HG03457 (cell line): ENCODE measurements around the gene PRAC1.

ENCODE experiments used
- ATAC-seq: cut with Tn5 transposase; IDR thresholded peaks from one replicate; pipeline ENCODE4 v1.9.1; 2021; ENCODE audit warnings: moderate number of reproducible peaks; ENCODE audit not compliant: unreplicated experiment

Gene PRAC1

DNA sequence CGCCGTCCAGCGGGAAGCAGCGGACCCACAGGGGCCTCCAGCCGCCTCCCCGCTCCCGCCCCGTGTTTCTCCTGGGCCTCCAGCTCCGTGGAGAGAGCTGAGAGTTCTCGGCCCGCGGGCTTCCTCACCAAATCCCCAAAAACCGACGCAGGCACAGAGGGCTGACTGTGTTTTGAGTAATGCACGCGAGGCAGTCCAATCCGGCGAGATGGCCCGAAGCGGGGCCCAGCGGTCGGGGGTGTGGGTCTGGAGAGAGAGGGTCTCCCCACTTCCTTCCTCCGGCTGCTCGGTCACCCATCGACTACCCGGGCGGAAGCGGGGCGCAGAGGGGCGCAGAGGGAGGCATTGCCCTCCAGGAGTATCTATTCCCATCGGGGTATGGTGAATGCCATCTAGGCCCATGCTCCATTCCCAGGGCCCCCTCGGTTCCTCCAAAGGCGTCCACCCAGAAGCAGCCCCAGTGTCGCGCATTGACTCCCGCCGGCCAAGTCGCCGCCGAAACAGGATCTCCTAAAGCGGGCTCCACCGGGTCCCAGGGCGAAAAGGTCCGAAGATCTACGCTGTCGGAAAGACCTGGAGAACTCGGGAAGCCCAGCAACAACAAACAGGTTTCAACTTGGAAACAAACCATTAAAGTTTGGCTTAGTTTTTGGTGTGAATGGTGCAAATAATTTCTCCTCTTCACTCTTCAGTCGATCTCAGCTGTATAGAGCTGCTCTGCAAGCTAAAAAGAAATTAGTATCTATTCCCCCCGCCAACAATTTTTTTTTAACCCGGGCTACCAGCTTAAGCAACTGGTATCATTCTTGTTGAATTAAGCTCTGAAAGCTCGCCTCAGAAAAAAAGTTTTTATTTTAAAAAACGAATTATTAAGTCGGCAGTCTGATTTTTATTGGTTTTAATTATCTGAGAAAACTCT, 25.4 kb upstream of the PRAC1 start:
- ATAC-seq = no peak

DNA sequence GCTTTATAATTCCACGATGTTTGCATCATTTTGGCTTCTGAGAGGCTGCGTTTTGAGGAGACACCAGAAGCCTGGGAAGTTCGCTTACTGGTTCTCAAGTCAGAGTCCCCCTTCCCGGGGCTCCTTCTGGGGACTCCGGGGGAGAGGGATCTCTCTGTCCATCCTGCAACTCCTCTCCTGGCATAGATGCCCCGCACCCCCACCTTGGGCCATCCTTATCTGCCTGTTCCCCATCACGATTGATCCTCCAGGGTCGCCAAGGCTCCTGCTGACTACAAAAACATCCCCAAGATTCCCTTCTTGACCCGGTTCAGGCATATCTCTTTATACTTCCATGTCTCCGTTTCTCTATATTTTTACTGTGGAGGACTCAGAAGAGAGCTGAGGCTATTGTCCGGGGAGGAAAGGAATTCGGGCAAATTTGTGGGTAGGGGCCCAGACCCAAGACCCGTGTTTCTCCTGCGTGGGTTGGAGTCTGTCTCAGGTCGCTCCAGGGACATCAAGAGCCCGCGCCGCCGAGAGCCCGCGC, 24.7 kb upstream of the PRAC1 start:
- ATAC-seq = no peak

DNA sequence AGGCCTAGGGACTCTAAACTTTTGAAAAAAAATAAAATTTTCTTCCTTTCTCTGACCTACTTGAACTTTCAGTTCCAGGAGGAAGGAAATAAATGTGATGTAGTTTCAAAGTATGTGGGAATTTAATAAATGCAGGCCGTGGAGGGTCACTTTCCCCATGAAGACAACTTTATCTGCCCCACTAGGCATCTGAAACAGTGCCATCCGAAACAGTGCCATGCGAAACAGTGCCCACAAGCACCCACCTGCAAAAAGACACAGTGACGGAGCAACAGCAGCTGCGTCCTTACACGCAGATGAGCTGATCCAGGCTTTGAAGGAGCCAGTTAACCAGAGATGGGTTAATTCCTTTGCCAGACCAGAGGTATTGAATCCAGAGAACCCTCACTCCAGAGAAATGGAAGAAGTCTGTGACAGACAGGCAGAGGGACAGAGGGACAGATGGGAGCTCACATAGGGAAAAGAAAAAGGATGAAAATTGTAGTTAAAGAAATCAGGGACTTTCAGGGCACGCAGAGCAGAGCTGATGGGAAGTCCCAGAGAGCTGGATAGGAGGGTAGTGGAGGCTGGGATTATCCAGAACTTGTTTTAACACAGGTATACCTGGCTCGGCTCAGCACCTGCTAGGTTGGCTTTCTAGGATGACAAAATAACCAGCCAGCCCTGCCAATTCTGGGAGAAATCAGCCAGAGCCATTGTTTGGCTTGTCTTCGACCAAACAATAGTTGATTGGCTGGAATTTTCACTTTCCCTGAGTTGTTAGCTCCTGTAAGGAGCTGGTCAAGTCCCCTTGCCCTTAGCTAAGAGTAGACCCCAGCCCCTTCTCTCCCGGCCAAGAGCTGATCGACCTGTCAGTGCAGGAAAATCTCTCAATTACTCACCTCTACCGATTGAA, 23.3 kb upstream of the PRAC1 start:
- no peak for ATAC-seq

DNA sequence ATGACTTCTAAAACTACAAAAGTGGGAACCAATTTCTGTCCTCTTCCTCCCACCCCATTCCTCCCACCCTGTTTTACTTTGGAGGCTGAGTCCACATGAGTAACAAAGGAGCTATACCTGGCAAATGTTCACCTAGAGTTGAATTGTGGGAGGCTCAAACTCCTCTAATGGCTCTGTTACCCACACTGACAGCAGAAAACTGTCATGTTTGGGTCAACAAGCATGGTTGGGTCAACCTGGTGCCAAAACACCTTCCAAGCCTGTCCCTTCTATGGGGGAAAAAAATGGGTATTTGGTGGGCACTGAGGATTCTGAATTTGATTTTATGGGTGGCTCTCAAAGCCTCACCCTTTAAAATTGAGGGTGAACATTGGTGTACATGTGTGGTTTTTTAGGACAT, 18.2 kb upstream of the PRAC1 start:
- no peak for ATAC-seq

DNA sequence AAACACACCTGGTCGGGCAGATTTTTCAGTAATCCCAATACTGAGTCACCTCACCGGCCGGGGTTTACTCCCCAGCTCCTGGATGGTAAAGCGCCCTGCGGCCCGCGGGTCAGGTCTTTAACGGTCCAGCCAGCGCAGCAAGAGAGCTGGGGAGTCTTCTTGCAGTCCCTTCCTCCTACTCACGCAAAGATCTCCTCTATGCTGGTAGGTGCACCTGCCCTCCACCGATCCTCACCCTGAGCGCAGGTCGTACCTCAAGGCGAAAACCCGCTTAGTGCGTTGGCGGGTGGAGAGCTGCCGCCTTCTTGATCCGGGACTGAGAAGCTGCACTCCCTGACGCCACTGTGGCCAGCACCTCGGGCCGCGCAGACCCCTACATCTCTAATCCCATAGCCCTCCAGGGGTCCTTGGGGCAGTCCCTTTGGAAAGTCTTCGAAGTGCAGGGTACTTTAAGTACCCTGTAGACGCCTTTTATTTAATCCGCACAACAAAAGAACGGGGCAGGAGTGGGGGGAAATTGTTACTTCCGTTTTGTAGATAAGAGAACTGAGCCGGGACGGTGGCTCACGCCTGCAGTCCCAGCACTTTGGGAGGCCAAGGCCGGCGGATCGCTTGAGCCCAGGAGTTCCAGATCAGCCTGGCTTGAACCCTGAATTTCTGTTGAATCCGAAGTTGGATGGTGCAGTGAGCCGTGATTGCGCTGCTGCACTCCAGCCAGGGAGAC, 16.6 kb upstream of the PRAC1 start:
- no peak for ATAC-seq

DNA sequence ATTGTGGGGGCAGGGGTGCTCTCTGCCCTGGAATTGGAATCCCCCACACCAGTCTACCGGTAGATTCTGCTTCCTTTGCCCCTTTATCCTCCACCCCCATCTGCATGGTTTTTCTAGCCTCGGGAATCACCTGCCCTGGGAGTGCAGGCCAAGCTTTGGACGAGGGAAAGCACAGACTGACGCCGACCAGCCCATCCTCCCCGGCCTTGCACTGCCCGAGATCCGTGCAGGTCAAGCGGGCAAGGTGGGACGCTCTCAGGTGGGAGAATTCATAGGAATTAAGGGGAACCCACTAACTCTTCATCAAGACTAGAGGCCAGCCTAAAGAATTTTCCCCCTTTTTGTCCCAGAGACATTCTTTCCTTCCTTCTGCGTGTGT, 16.1 kb upstream of the PRAC1 start:
- ATAC-seq = no peak

DNA sequence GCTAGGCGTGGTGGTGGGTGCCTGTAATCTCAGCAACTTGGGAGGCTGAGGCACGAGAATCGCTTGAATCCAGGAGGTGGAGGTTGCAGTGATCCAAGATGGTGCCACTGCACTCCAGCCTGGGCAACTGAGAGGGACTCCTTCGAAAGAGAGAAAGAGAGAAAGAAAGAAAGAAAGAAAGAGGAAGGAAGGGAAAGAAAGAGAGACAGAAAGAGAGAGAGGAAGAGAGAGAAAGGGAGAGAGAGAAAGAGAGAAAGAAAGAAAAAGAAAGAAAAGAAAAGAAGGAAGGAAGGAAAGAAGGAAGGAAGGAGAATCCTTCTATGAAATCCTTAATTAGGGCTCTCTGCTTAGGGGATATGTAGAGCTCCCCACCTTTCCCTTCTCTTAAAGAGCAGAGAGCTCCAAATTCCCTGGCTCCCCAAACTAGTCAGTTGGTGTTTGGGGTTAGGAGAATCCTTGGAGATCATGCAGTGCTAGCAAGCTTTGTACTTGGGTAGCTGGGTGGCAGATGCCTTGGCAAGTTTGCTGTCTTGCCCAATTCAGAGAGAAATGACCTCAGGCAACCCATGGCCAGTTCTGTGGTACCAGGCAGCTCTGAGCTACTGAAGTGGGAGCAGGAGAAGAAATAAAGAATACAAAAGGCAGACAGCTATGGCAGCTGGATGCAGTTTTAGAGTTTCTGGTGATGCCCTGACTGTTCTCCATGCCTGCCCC, 15.2 kb upstream of the PRAC1 start:
- ATAC-seq = no peak

DNA sequence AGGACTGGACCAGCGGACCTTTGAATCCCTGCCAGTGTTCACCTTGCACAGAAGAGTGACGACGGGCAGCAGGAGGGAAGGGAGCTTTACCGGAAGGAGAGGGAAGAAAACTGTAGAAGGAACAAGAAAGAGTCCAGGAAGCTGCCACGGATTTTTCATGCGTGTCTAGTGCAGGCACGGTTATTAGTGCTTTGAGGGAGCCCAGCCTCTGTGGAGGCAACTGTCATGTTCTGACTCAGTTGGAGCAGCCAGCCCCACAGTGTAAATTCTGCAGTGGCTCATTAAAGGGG, 12.7 kb upstream of the PRAC1 start:
- ATAC-seq = no peak

DNA sequence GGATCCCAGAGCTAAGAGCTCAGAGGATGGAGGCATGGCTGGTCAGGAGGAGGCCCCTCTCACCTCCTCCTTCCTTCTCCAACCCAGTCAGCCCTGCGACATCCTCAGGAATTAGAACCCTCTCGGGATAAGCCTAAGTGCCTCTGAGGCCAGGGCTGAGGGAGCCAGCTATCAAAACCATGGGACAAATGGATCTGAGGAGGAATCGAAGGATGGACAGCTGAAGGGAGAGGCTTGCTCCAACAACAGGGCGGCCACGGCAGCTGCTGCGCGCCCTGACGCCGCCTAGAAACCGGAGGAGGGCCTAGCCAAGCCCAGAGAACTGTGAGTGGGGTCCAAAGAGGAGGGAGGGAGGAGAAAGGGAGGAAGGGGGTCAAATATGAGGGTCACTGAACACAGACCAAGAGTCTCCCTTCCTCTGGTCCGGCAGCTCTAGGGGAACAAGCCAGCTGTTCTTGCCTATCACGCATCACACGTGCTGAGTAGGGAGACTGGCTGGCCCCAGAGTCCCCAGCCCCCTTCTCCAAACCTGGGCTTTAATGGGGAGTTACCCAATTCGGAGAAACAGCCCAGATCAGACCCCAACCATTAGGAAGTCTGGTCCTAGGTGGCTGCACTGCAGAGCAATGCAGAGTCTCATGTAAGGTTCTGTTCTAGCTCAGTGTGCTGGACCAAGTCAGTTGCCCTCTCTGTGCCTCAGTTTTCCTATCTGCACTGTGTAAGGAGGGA, 12.2 kb upstream of the PRAC1 start:
- no peak for ATAC-seq

DNA sequence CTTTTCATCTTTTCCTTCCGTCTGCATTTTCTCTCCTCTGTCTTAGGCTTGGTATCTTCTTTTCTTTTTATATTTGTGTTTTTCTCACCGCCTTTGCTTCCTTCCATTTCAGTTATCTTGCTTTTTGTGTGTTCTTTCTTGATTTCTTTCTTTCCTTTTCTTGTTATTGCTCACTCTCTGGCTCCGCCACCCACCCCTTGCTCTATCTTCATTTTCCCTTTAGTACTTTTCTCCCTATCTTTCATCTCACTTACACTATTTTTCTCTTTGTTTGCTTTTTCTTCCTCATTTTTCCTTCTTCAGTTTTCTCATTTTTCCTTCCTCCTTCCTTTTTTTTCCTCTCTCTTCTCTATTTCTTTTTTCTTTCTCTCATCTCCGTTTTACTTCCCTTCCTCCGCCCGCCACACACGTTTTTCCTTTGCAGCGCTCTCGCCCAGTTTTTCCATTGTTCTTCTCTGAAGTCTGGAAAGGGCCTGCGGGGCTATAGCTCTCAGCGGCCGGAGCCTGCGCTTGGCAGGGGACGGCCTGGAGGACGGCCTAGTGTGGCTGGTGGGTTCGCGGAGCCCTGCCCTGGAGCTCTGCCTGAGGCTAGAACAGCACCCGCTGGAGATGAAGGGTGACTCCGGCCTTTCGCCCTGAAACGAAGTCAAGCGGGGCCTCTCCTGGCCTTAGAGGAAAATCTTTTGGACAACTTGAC, 11.5 kb upstream of the PRAC1 start:
- ATAC-seq = no peak

DNA sequence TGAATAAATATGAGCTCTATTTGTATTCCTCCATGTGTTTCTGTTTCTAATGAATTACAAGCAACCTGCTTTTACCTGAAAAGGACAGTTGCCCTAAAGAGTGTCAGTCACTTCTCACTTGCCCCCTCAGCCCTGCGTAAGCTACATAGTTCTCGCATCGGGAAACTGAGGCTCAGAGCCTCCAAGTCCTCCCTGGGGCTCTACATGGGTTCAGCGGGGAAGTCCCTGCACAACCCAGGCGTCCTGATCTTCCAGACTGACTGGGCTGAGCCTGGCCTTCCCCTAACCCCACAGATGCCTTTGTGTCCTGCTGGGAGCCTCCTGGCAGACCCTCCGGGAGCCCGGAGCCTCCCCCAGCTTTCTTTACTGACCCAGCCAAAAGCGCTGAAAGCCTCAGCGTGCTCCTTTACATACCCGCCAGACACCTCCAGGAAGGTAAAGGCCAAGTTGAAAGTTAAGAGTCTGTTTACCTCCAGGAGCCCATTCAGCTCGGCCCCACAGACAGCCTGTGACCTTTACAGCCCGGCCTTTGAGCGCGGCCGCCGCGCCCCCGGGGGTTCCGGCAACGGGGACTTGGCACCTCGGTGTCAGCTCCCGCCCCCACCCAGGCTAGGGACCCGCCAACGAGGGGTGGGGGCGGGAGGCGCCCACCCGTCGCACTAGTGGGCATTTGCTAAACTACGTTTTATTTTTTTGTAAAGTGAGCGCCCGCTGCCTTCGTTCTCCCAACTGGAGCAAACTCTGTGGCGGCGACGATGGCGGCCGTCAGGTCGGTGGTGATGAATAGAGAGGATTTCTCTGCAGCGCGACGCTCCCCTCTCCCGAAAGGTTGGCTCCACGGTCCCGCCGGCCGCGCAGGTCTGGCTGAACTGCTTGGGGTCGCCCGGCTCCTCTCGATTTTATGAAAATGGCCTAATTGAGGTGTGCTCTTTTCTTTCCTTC, 10.6 kb upstream of the PRAC1 start:
- no peak for ATAC-seq

DNA sequence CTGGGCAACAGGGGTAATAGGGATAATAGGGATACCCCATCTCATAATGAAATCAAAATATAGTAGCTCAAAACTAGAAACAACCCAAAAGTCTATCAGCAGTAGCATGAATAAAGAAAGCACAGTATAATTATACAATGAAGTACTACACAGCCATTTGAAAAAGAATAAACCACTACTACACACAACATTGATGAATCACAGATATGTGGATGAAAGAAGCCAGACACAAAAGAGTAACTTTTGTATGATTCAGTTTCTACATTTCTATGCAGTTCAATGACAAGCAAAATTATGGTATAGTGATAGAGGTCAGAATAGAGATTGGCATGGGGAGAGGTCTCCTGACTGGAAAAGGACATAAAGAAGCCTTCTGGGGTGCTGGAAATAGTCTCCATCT, 9.0 kb upstream of the PRAC1 start:
- ATAC-seq = no peak

DNA sequence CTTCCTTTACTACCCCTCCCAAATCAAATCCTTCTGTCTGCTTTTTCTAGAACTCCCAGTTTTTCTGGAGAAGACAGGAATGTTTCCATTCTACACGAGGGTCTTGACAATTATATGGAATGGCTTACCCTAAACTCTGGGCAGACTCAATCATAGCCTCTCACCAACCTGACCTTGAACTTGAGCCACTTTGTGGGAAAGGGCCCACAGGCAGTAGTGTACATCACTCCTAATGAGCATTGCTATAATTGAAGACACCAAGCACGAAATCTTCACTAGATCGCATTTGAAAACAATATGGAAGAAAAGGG, 7.9 kb upstream of the PRAC1 start:
- no peak for ATAC-seq

DNA sequence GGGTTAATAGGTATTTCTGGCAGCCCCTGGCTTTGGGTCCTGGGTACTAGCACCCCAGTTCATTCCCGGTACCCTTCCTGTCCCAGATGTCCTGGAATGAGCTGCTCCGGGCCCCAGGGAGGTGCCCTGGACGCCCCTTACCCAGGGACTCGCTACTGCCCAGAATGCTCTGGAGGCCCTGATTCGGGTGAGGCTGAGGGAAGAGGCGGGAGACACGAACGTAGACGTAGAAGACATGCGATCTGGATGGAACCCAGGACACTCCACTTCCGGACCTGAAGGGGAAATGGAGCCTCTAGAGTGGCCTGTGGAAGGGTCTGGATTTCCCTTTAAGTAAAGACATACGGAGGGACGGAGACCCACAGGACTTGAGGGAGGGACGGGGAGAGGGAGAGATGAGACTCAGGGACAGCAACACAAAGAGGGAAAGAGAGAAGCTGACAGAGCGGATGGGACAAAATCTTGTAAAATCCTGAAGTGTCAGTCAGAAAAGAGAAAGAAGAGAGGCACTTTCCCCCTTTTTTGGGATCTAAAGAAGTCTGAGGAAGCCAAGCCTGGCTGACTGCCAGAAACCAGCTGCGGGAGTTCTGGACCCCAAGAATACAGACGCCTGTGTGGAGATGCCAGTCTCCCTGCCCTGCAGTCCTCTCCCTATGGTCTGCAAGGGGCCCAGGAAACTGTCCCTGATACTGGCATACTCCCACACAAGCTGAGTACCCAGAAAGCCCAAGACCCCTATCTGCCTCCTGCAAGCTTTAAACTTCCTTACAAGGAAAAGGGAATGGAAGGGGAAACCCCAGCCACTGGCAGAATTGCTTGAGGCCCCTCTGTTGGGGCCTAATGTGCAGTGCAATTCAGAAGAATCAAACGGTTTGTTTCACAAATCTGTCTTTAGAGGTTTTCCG, 7.3 kb upstream of the PRAC1 start:
- no peak for ATAC-seq

DNA sequence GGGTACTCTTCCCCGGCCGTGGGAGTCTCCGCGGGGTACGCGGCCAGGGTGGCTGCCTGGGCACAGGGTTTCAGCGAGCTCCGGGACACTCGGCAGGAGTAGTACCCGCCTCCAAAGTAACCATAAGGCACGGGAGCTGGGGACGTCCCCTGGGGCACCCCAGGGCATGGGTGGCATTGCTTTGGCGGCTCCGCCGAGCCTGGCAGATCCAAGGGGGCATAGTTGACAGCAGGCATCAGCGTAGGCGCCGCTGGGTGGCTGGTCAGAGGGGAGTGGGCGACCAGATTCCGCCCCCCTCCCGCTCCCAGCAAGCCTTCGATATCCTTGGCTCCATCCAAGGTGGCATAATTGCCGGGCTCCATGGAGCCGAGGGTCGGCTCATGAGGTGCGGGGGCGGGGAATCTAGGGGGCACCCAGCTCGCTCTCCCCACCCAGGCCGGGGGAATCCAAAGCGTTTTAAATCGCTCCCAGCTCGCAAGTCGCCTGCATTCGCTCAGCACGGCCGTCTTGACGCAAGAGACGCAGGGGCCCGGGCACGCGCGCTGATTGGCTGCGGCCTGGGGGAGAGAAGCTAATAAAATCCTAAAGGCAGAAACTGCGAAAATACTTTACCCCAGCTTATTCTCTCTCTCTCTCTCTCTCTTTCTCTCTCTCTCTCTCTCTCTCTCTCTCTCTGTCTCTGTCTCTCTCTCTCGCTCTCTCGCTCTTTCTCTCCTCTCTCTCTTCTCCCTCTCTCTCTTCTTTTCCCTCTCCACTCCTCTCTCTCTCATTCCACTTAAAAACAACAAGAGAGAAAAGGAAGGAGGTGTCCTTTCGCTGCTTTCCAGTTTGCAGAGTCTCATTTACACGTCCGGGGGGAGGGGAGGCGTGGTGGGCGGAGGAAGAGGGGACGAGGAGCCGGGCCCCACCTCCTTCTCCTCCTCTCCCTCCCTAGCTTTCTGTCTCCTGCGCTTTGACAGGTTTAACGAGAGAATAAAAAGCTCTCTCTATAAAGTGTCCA, 6.2 kb upstream of the PRAC1 start, which contains the start of gene HOXB13:
HOXB13 (minus strand) TSS at position 519 of the 1,000 bp plus-strand sequence; CDS start at position 362, 157 bp downstream.
- no peak for ATAC-seq
